ENCODE results near the gene SLC39A11. TPM values are rescaled to one million over a fixed set of nuclear protein-coding genes. Genes with fewer than 3 reads are reported as not detected.
A peak's percentile ranks its signal among the peaks of the same experiment; 100 is the strongest.

Gene SLC39A11
- polyA plus RNA-seq, 3 donors, result 16.6 to 27.9 (median 26.6) TPM

- H3K27ac Mint-ChIP-seq, result peak overlapping the region in 2 of 7 donors; percentile 10 to 73
These were observed 104.0 kb downstream of the SLC39A11 start for GRCh38 chr17:72988451-72988850.

GRCh38 chr17:72987166-72987565, 105.3 kb downstream of the SLC39A11 start:
- Histone ChIP-seq H3K9ac (ENCODE audit: insufficient read depth, low read length, poor library complexity, severe bottlenecking) (no peak overlapping the region), H3K36me3 (replicated peaks in 1 of 2; ENCODE audit: control insufficient read depth in 1 of 2, insufficient read depth in 2 of 2, low read length in 2 of 2) (peaks cover 0 to 2% of the 10 kb centered on the region in 2 donors), H3K27me3 (ENCODE audit: control insufficient read depth in 2 of 2, insufficient read depth in 2 of 2, low read length in 2 of 2) (no peaks in the 10 kb centered on the region), H4K20me1 (ENCODE audit: insufficient read depth, low read length) (peaks cover 21% of the 10 kb centered on the region), H3K9me3 (replicated peaks in 1 of 2; ENCODE audit: control insufficient read depth in 1 of 2, insufficient read depth in 1 of 2, low read length in 2 of 2) (no peaks in the 10 kb centered on the region), H3K79me2 (ENCODE audit: insufficient read depth, low read length) (peaks cover 38% of the 10 kb centered on the region), H2AFZ (ENCODE audit: insufficient read depth, low read depth, low read length, poor library complexity, severe bottlenecking) (no peak overlapping the region), H3K4me2 (replicated peaks; ENCODE audit: extremely low read depth, low read length, poor library complexity, severe bottlenecking) (no peak overlapping the region), H3K27ac (ENCODE audit: low read depth in 1 of 2, low read length in 2 of 2) (no peak overlapping the region), H3K4me1 (ENCODE audit: control insufficient read depth in 1 of 2, insufficient read depth in 2 of 2, low read length in 2 of 2) (peaks cover 5 to 6% of the 10 kb centered on the region in 2 donors), H3K4me3 (replicated peaks in 1 of 3; ENCODE audit: low read depth in 2 of 3, low read length in 3 of 3) (no peak overlapping the region)
- H3K4me1 Mint-ChIP-seq, result peaks cover 16% of the 10 kb centered on the region
- DNase-seq, result no peak
- H3K9me3 Mint-ChIP-seq, result no peaks in the 10 kb centered on the region
- peaks cover 2 to 9% of the 10 kb centered on the region in 2 donors for H3K36me3 Mint-ChIP-seq
- H3K27ac Mint-ChIP-seq, result peak overlapping the region in 3 of 7 donors; percentile 33 to 74 (median 41)
- 100% methylated on average over 1 of the region's 1 CpG for WGBS (ENCODE audit: insufficient coverage)
- peaks cover 0 to 2% (median 0%) of the 10 kb centered on the region in 3 donors for H3K27me3 Mint-ChIP-seq (ENCODE audit: low read depth in 3 of 3)
- no peak for TF ChIP-seq CTCF (IDR thresholded peaks at IDR 0.05)
- no peak overlapping the region for H3K4me3 Mint-ChIP-seq
- intact Hi-C loops (cut with micrococcal nuclease), result loop anchor here (2.0 to 5.0 kb wide), 2 partner anchors 170 kb away; no protein-coding TSS in a partner anchor

More at GRCh38 chr17:72988451-72988850, 104.0 kb downstream of the SLC39A11 start:
- no peak for TF ChIP-seq CTCF (IDR thresholded peaks at IDR 0.05)
- H3K4me3 ChIP-seq (replicated peaks in 1 of 3; ENCODE audit: low read depth in 2 of 3, low read length in 3 of 3), result no peak overlapping the region
- H3K4me3 Mint-ChIP-seq, result no peak overlapping the region
- peaks cover 2 to 9% of the 10 kb centered on the region in 2 donors for H3K36me3 Mint-ChIP-seq
- no peaks in the 10 kb centered on the region for H3K9me3 Mint-ChIP-seq
- peaks cover 20% of the 10 kb centered on the region for H3K4me1 Mint-ChIP-seq
- no peak for DNase-seq
- WGBS (ENCODE audit: insufficient coverage), result no CpG with 5 or more reads among the region's 5 CpGs
- H3K4me2 ChIP-seq (replicated peaks; ENCODE audit: extremely low read depth, low read length, poor library complexity, severe bottlenecking), result no peak overlapping the region
- H3K9ac ChIP-seq (ENCODE audit: insufficient read depth, low read length, poor library complexity, severe bottlenecking), result no peak overlapping the region
- peaks cover 21% of the 10 kb centered on the region for H4K20me1 ChIP-seq (ENCODE audit: insufficient read depth, low read length)
- H3K27ac ChIP-seq (ENCODE audit: low read depth in 1 of 2, low read length in 2 of 2), result no peak overlapping the region
- no peak overlapping the region for H2AFZ ChIP-seq (ENCODE audit: insufficient read depth, low read depth, low read length, poor library complexity, severe bottlenecking)
- H3K4me1 ChIP-seq (ENCODE audit: control insufficient read depth in 1 of 2, insufficient read depth in 2 of 2, low read length in 2 of 2), result peaks cover 5 to 6% of the 10 kb centered on the region in 2 donors
- intact Hi-C loops (cut with micrococcal nuclease), result loop anchor here in 1 of 2 donors (5.0 kb wide), 1 partner anchor 169 kb away; no protein-coding TSS in a partner anchor
- peaks cover 37% of the 10 kb centered on the region for H3K79me2 ChIP-seq (ENCODE audit: insufficient read depth, low read length)
- peaks cover 0 to 2% of the 10 kb centered on the region in 2 donors for H3K36me3 ChIP-seq (replicated peaks in 1 of 2; ENCODE audit: control insufficient read depth in 1 of 2, insufficient read depth in 2 of 2, low read length in 2 of 2)
- peaks cover 0 to 2% (median 0%) of the 10 kb centered on the region in 3 donors for H3K27me3 Mint-ChIP-seq (ENCODE audit: low read depth in 3 of 3)
- no peaks in the 10 kb centered on the region for H3K9me3 ChIP-seq (replicated peaks in 1 of 2; ENCODE audit: control insufficient read depth in 1 of 2, insufficient read depth in 1 of 2, low read length in 2 of 2)
- H3K27me3 ChIP-seq (ENCODE audit: control insufficient read depth in 2 of 2, insufficient read depth in 2 of 2, low read length in 2 of 2), result no peaks in the 10 kb centered on the region
